Lung (tissue), 12 donors: ENCODE measurements around the gene ARHGEF38. TPM values are rescaled to one million over a fixed set of nuclear protein-coding genes. Genes with fewer than 3 reads are reported as not detected.

Experiments used
- ATAC-seq: fragments of 200-7000 bp; cut with Tn5 transposase; one replicate; pipeline ENCODE4 v1.9.1; 2020; ENCODE audit warnings: moderate number of reproducible peaks; ENCODE audit not compliant: insufficient read depth, low FRiP score
- DNase-seq, 3 donors: peaks; one replicate each; pipeline ENCODE4 v3.0.0-alpha.2; 2013 to 2017
- H3K27ac ChIP-seq, 2 donors: one replicate each; pipeline ENCODE4 v1.5.1; 2013; ENCODE audit warnings: mild to moderate bottlenecking in 2 of 2, moderate library complexity in 2 of 2, control low read depth in 1 of 2, inconsistent platforms in 1 of 2, low read depth in 1 of 2, low read length in 1 of 2
- H3K27me3 ChIP-seq, 3 donors: one replicate each; pipeline ENCODE4 v1.5.1; 2013; ENCODE audit warnings: low read length in 2 of 3; ENCODE audit not compliant: control insufficient read depth in 3 of 3, insufficient read depth in 3 of 3
- H3K36me3 ChIP-seq, 4 donors: one replicate each; pipeline ENCODE4 v1.5.1; 2013; ENCODE audit warnings: low read length in 4 of 4, mild to moderate bottlenecking in 1 of 4, moderate library complexity in 1 of 4; ENCODE audit not compliant: control insufficient read depth in 4 of 4, insufficient read depth in 4 of 4
- H3K4me1 ChIP-seq, 5 donors: one replicate each; pipeline ENCODE4 v1.5.1; 2013; ENCODE audit warnings: low read length in 5 of 5, mild to moderate bottlenecking in 2 of 5, moderate library complexity in 1 of 5; ENCODE audit not compliant: control insufficient read depth in 5 of 5, insufficient read depth in 5 of 5
- H3K4me3 ChIP-seq: one replicate; pipeline ENCODE4 v1.5.1; 2013; ENCODE audit warnings: mild to moderate bottlenecking, control low read depth, moderate library complexity
- H3K9ac ChIP-seq, 2 donors: one replicate each; pipeline ENCODE4 v1.5.1; 2013; ENCODE audit warnings: low read length in 2 of 2, control low read depth in 1 of 2; ENCODE audit not compliant: insufficient read depth in 1 of 2
- H3K9me3 ChIP-seq, 4 donors: one replicate each; pipeline ENCODE4 v1.5.1; 2013; ENCODE audit warnings: low read length in 3 of 4, mild to moderate bottlenecking in 1 of 4, moderate library complexity in 1 of 4; ENCODE audit not compliant: control insufficient read depth in 4 of 4, insufficient read depth in 3 of 4
- WGBS, 2 donors: extraction: QIAGEN DNeasy Blood & Tissue Kit; methylation state at CpG; one replicate each; pipeline ENCODE4 v1.1.7; 2013; 5-methylcytosine and 5-hydroxymethylcytosine counted together
- polyA plus RNA-seq, 2 donors: library from polyadenylated mRNA; stranded (reverse); fragments of 200-250 nt; gene quantifications; one replicate each; pipeline ENCODE4 v1.2.1, GENCODE V29; 2013
- total RNA-seq, 2 donors: library from RNA; depleted of rRNA in 1 of 2; stranded (reverse); fragments of >200 nt in 1 of 2; gene quantifications; one replicate each; pipeline ENCODE4 v1.2.1, GENCODE V29; 2014 to 2021
- TF ChIP-seq, protein P1 (sequence below): IDR thresholded peaks from 2 replicates; pipeline ENCODE4 v1.5.1; 2012; ENCODE audit warnings: mild to moderate bottlenecking; ENCODE audit errors: control extremely low read depth, extremely low read depth
- donor health status: control.
- donor health status: control.
- donor health status: Bipolar disorder and iron deficiency.
- donor health status: healthy.
- donor health status: DM: yes; HTN: yes; CAD: no.

ARHGEF38 gene
- total and polyA plus RNA-seq, 4 donors, result 2.0 to 55.0 (median 14.8) TPM

DNA sequence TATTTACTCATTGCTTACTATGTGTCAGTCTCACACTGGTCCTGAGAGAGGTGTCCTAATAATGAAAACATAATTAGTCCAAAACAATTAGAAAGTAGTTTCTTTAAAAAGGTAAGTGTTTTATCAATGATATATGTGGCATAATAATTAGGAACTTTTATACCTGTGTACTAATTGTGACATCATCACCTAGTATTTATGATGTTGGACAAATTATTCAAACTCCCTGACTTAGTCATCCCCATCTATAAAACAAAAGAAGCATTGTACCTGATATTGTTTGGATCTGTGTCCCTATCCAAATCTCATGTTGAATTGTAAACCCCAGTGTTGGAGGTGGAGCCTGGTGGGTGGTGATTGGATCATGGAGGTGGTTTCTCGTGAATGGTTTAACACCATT is 15.8 kb upstream of the ARHGEF38 start:
- 95 to 100% methylated on average over 1 of the region's 1 CpG for WGBS, 2 donors

DNA sequence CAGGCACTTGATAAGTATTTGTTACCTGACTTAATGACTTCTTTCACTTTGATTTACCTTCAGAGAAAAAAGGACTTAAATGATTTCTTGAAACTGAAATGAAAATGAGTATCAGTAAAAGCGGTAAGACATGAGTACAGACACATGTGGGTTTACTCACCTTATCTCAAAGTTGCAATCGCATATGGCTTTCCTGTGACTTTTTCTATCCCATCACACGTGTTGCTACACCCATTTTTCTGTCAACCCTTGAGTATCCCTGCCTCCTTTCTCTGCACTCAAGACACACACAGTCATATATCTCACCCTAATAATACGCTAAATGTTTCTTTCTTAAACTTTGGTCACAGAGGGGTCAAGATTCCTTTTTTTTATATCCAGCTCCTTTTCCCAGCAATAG is 11.0 kb upstream of the ARHGEF38 start:
- Histone ChIP-seq H3K27ac (no peak overlapping the region), H3K27me3 (no peaks in the 10 kb centered on the region), H3K9me3 (no peaks in the 10 kb centered on the region), H3K4me3 (no peak overlapping the region), H3K9ac (no peak overlapping the region), H3K4me1 (peaks cover 0 to 4% (median 0%) of the 10 kb centered on the region in 5 donors), H3K36me3 (no peaks in the 10 kb centered on the region)
- TF ChIP-seq, protein P1, sequence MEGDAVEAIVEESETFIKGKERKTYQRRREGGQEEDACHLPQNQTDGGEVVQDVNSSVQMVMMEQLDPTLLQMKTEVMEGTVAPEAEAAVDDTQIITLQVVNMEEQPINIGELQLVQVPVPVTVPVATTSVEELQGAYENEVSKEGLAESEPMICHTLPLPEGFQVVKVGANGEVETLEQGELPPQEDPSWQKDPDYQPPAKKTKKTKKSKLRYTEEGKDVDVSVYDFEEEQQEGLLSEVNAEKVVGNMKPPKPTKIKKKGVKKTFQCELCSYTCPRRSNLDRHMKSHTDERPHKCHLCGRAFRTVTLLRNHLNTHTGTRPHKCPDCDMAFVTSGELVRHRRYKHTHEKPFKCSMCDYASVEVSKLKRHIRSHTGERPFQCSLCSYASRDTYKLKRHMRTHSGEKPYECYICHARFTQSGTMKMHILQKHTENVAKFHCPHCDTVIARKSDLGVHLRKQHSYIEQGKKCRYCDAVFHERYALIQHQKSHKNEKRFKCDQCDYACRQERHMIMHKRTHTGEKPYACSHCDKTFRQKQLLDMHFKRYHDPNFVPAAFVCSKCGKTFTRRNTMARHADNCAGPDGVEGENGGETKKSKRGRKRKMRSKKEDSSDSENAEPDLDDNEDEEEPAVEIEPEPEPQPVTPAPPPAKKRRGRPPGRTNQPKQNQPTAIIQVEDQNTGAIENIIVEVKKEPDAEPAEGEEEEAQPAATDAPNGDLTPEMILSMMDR, result no peak
- DNase-seq (no peak), ATAC-seq (no peak)
- WGBS, 2 donors, result 46 to 58% methylated on average over 4 of the region's 4 CpGs

More for the DNA sequence above, 15.8 kb upstream of the ARHGEF38 start:
- TF ChIP-seq, protein P1, result no peak
- no peak for ATAC-seq
- H3K4me1 ChIP-seq, result no peaks in the 10 kb centered on the region
- H3K27me3 ChIP-seq, result no peaks in the 10 kb centered on the region
- no peak overlapping the region for H3K27ac ChIP-seq
- DNase-seq, result no peak
- H3K9ac ChIP-seq, result no peak overlapping the region
- H3K9me3 ChIP-seq, result no peaks in the 10 kb centered on the region
- no peak overlapping the region for H3K4me3 ChIP-seq
- H3K36me3 ChIP-seq, result no peaks in the 10 kb centered on the region

DNA sequence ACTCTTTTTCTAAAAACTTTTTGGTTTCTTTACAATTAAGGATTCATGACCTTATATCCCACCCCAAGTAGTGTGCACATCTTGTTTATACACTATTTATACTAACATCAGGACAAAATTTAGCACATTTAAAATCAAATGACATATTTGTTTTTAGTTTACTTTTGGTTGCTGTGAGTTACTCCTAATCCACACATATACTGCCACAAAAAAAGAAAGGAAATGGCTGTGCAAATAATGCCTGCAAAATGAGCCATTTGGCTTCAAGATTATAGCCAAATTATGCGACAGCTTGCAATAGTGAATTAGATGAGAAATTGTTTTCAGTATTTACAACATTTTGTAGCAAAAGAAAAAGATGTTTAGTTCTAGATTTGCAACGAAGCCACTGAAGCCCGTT is 10.4 kb upstream of the ARHGEF38 start:
- DNase-seq (peak in 1 of 3 donors; percentile 7), ATAC-seq (no peak)
- TF ChIP-seq, protein P1, result no peak
- Histone ChIP-seq H3K9ac (no peak overlapping the region), H3K27ac (no peak overlapping the region), H3K27me3 (no peaks in the 10 kb centered on the region), H3K36me3 (no peaks in the 10 kb centered on the region), H3K4me3 (no peak overlapping the region), H3K9me3 (no peaks in the 10 kb centered on the region), H3K4me1 (peaks cover 0 to 4% (median 0%) of the 10 kb centered on the region in 5 donors)
- 60 to 73% methylated on average over 3 of the region's 3 CpGs for WGBS, 2 donors

DNA sequence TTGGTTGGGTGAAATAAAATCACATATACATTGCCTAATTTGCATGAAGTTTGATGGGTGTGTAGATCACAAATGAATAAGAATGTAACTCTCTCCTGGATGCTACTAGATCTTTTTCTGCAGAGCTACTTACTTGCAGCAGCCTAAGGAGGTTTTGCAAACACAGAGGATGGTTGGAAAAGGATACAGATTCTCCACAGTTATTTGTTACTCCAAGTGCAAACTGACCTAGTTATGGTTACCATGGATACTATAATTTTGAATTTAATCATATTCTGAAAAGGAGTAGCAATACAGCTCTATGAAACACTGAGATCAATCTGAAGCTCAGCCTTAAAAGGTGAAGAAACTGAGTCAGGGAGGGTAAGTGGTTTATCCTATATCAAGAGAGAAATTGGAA is 9.1 kb upstream of the ARHGEF38 start:
- Histone ChIP-seq H3K4me1 (peaks cover 0 to 4% (median 0%) of the 10 kb centered on the region in 5 donors), H3K9ac (no peak overlapping the region), H3K27me3 (no peaks in the 10 kb centered on the region), H3K9me3 (no peaks in the 10 kb centered on the region), H3K36me3 (no peaks in the 10 kb centered on the region), H3K4me3 (no peak overlapping the region), H3K27ac (no peak overlapping the region)
- TF ChIP-seq, protein P1, result no peak
- DNase-seq (no peak), ATAC-seq (no peak)
